ENCODE measurements around the gene CRYBG2.
"Not testable (repeated sequence)": the region's sequence is repeated elsewhere in the genome, so short reads cannot be mapped to it uniquely, and the experiment has no call there.

The CRYBG2 gene

DNA sequence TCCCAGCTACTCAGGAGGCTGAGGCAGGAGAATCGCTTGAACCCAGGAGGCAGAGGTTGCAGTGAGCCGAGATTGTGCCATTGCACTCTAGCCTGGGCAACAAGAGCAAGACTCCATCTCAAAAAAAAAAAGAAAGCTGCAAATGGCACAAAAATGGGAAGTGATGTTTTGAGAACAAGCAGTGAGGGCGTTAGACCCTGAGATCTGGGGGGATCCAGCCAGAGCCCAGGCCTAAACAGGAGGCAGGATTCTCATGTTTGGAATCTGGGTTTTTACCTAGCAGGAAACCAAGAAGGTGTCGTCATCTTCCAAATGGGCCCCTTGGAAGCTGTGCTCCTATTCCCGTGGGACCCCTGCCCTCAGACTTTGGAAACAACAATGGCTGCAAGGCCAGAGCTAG, 61.2 kb downstream of the CRYBG2 start:
- DNase-seq = not testable (repeated sequence)

DNA sequence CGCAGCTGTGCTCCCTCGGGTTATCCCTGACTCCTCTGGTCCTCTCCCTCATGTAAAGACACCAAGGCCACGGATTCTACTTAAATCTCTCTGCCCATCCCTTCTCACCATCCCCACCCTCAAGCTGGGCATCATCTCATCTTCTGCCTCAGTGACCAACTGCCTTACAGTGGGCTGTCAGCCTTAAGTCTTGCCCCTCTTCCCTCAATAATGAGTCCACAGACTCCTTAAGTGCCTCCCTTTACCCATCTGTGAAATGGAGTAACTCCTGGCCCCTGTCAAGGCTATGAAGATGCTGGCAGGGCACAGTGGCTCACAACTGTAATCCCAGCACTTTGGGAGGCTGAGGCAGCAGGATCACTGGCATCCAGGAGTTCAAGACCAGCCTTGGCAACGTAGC, 62.0 kb downstream of the CRYBG2 start:
- no peak for DNase-seq

DNA sequence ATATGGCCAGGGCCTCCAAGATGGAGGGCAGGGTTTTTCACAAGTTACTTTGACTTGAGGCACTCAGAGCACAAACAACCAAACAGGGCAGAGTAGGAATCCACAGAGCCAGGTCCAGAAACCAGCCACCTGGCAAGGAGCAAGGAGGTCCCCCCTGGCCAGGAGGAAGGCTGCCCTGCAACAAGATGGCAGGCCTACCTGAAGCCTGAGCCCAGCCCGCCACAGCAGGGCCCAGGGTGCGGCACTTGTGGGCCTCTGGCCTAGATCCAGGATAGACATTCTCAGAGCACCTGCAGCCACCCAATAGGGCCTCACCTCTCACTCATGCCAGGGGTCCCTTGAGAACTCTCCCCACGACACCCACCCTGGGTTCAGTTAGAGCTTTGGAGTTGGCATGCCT, 62.5 kb downstream of the CRYBG2 start:
- DNase-seq = no peak

GRCh38 chr1:26290882-26291261, 63.1 kb downstream of the CRYBG2 start:
- no peak for DNase-seq

DNA sequence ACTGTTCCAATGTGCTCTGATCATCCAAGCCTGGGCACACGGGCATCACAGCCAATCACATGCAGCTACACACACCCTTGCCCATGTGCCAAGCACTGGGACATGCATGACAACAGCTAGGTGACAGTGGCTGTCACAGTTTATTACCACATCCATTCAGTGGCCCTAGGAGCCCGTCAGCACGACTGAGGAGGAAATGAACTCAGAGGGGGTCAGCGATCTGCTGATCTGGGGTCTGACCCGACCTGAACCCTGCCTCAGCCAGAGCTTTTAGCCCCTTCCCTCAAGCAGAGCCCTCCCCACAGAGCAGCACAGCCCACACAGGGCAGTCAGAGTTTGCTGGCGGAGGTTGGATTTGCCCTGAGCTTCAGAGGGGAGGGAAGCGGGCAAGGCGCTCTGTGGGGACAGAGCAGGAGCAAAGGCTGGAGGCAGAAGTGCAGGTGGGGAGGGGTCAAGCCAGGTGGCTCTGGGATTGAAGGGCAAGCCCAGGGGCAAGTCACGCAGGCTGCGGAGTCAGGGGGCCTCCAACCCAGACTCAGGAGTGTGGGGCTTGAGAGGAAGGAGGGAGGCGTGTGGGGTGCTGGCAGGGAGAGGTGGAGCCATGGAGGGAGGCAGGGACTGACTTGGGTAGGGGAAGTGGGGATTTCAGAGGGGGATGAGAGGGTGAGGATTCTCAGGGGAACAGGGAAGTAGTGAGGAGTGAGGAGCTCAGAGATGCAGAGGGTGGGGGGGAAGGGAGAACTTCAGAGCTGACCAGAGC, 63.6 kb downstream of the CRYBG2 start:
- DNase-seq = no peak

GRCh38 chr1:26289158-26290059, 64.5 kb downstream of the CRYBG2 start:
- DNase-seq = no peak

- no peak for DNase-seq
Observed at GRCh38 chr1:26288311-26288941, 65.5 kb downstream of the CRYBG2 start.

DNA sequence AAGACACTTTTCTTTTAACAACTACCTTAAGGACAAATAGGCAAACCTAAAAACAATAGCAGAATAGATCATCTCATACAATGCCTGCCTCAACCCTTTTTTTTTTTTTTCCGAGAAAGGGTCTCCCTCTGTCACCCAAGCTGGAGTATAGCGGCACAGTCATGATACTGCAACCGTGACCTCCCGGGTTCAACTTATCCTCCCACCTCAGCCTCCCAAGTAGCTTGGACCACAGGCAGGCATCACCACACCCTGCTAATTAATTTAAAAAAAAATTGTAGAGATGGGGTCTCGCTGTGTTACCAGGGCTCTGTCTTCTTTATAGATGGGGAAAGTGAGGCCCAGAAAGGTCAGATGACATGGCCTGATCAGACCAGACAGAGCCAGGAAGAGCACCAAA, 66.1 kb downstream of the CRYBG2 start:
- no peak for DNase-seq

DNA sequence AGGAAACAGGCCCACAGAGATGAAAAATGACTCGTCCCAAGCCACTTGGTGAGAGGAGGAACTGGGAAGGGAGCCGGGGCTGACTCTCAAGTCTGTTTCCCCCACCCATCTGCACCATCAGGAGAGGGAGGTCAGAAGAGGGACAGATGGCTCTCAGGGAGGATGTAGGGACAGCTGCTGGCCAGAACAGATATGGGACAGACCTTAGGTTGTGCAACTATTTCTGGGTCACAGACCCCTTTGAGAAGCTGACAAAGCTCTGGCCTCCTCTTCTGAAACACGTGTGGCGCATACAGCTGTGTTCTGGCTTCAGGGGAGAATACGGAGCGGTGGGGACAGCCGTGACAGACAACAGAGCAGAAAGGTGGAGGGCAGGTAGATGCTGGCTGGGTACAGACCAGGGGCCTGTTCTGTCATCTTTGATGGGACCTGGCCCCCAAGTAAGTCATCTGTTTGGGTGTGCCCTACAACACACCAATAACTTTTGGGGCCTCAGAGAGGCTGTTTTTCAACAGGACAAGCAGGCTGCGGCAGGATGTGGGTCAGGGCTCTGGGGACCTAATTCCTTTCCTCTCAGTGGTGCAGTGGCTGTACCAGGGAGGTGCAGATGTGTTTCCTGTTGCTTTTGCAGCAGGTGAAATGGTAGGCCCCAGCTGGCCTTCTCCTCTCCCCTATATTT, 66.8 kb downstream of the CRYBG2 start:
- DNase-seq = no peak

GRCh38 chr1:26286064-26286416, 67.9 kb downstream of the CRYBG2 start:
- DNase-seq = no peak

DNA sequence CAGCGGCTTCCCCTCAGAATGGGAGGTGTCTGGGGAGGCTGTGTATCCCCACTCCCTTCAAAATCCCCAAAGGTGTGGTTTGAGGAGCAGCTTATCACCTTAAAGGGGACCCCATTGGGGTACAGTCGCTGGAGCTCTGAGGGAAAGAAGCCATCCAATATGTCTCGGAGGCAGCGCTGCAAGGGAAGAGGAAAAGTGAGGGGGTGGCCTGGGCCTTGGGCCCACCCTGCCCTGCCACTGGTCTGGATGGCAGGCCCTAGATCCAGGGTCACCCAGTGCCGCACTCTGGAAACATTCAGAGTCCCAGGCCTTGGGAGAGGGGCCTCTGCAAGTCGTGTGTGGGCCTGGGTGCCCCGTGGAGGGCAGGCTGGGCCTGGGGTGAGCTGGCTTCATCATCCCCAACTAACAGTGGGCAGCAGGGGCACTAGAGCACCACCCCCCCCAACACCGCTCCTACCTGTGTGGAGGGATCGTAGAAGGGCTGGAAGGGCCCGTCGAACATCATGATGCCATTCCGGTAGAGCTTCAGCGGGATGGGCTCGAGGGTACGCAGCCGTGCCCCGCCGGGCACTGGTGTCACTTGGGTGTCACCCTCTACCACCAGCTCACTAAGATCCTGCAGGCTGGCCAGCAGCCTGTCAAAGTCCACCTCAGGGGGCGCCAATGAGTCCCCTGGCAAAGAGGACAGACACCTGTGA, 68.4 kb downstream of the CRYBG2 start:
- no peak for DNase-seq

DNA sequence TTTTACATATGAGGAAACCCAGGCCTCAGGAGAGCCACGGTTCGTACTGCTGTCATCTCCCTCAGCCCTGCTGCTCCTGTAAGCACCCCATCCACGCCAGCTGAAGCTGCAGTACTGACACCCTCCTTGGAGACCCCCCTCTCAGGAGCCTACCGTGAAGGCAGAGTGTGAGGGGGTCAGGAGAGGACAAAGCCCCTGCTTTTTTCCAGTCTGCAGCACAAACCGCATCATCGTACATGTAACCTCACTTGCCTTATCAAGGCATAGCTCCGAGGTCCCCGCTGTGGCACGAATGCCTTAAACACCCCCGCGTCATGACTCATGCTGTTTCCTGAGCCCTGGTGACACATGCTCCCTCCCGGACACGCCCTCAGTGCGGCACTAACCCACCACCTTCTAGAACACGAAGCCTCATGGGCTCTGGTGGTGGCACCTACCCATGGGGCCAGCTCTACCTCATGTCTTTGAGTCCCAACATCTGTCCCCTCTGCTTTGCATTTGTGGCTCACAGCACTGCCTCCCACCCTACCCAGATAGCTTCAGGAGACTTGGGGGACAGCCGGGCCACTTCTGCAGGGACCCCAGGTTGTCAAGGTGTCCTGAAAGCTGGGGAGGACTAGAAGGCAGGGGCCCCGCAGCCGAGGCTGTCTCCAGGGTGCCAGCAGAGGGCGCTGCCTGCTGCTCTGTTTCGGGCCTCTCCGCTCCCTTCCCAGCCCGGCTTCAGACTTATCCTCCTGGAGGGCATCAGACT, 69.2 kb downstream of the CRYBG2 start:
- DNase-seq = no peak

DNA sequence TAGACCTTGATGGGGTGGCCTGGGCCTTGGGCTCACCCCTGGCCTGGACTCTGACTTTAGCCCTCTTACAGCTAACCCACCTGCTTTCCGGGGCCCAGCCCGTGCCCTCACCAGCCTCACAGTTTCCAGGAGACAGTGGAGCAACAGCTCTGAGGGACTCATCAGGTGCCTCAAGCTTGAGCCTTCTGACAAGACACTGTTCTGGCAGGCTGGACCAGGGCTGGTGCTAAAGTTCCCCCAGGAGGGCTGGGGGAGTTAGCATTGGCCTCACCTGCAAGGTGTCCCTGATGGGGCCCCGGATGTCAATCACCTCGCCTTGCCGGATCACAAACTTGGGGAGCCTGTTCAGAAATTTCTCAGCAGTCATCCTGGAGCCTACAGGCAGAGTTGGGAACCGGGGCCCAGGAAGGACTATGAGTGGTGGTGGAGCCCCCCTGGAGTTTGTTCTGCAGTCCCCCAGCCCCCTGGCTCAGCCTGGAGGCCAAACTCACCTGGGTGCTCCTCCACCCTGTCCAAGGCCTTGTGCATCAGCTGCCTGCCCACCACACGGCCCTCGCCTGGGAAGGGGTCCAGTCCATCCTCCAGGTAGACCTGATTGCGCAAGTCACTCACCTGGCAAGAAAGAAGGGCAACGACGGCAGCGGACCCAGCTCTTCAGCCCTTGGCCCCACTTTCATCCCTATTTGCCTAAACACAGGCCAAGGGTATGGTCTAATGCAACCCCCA, 69.9 kb downstream of the CRYBG2 start:
- no peak for DNase-seq

DNA sequence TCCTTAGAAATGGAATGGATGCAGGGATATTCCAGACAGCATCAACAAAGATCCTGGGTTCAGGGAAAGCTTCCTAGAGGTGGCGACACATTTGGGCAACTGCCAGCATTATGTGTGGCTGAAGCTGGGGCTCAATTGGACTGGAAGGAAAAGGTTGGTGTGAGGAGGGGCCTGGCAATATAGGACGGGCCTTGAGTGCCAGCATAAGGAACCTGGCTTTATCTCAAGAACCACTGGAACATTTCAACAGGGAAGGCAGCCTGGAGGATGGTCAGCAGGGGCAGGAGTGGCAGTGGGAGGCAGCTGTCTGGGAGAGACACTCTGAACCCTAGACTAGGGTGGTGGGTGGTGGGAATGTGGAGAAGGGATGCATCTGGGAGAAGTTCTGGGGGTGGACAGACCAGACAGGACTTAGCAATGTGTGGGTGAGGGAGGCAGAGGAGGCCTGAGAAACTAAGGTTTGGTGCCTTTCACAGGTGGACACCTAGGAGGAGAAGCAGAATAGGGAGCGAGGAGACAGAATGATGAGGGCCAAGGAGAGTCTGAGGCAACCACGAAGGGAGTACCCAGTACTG, 70.6 kb downstream of the CRYBG2 start:
- DNase-seq = no peak

DNA sequence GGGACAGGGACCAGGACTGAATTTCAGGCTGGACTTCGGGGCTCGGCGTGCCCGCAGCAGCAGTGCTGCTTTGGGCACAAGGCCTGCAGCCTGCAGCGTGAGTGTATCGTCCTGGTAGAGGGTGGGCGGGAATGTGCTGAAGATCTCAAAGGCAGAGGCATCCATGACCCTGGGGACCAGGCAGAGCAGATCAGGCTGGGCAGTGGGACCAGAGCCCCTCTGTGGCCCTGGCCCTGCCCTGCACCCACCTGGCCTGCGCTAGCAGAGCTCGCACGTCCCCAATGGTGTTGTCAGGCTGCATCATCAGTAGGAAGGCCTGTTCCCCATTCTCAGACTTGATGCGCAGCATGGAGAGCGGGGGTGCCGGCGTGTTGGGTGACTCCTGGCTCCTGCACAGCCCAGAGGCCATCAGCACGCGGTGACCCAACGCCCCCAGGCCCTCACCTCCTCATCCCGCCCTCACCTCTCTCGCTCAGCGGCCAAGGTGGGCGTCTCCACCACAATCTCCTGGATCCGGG, 71.5 kb downstream of the CRYBG2 start:
- DNase-seq = no peak

DNA sequence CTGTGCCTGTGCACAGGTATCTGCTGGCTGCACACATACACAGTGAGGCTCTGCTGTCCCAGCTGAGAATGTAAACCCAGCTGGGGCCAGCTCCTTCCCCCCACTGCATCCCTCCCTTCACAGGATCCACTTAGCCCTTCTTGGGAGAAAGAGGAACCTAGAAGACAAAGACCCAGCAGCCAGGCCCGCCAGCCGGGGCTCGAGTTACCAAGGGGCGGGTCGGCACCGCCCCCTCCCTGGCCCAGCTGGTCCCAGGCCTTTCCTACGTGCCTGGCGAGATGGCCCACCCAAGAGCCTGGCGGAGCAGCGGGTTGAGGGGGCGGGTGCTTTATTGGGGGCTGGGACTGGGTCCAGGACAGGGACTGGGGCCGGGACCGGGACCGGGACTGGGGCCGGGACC, 72.0 kb downstream of the CRYBG2 start:
- no peak for DNase-seq

- no peak for DNase-seq
Observed at GRCh38 chr1:26281091-26281958, 72.6 kb downstream of the CRYBG2 start.

- DNase-seq = no peak
Observed at GRCh38 chr1:26280333-26281042, 73.4 kb downstream of the CRYBG2 start.
